IMR-90 (cell line): ENCODE measurements around the gene SNX30. TPM values are rescaled to one million over a fixed set of nuclear protein-coding genes. Genes with fewer than 3 reads are reported as not detected.

Experiments used
- ATAC-seq: fragments of 200-7000 bp; cut with Tn5 transposase; 2 replicates; pipeline ENCODE4 v1.9.1; 2020; ENCODE audit warnings: low read depth, mild to moderate bottlenecking, moderate library complexity
- BruUV-seq: library from RNA; stranded (reverse); fragments of 400-500 nt; replicated peaks from 2 replicates; lab custom pipeline; 2021; lab: Mats Ljungman, UMichigan
- CTCF ChIA-PET: fragments of 300-600 bp; formaldehyde crosslinking; extraction: SDS; loops from one replicate; lab custom pipeline; 2021; ENCODE audit warnings: antibody characterized with exemption; lab: Yijun Ruan, JAX
- POLR2A ChIA-PET: fragments of 300-600 bp; sonication (Branson Sonifier 250); formaldehyde crosslinking; loops from one replicate; lab custom pipeline; 2022; ENCODE audit warnings: antibody characterized with exemption; ENCODE audit not compliant: unreplicated experiment; lab: Charles Lee
- DNase-seq: peaks from one replicate; pipeline ENCODE4 v3.0.0; 2013
- H2AFZ ChIP-seq: replicated peaks from 2 replicates; pipeline ENCODE3; 2013; ENCODE audit warnings: low read length, mild to moderate bottlenecking; ENCODE audit not compliant: poor library complexity
- H2AK5ac ChIP-seq: 2 replicates; pipeline ENCODE4 v1.6.1; 2013; ENCODE audit warnings: low read depth, low read length, inconsistent platforms
- H2AK9ac ChIP-seq: replicated peaks from 2 replicates; pipeline ENCODE3; 2013; ENCODE audit warnings: mild to moderate bottlenecking, low read depth, low read length, moderate library complexity; ENCODE audit not compliant: poor library complexity
- H2BK120ac ChIP-seq: 2 replicates; pipeline ENCODE4 v1.6.1; 2013; ENCODE audit warnings: low read depth, low read length, inconsistent platforms
- H2BK15ac ChIP-seq: 3 replicates; pipeline ENCODE4 v1.6.1; 2013; ENCODE audit warnings: low read depth, low read length, inconsistent platforms
- H2BK20ac ChIP-seq: 2 replicates; pipeline ENCODE4 v1.6.1; 2013; ENCODE audit warnings: low read depth, mild to moderate bottlenecking, inconsistent platforms, low read length, moderate library complexity
- H2BK5ac ChIP-seq: 2 replicates; pipeline ENCODE4 v1.6.1; 2013; ENCODE audit warnings: mild to moderate bottlenecking, low read depth, low read length, inconsistent platforms; ENCODE audit not compliant: poor library complexity, severe bottlenecking
- H3K14ac ChIP-seq: replicated peaks from 2 replicates; pipeline ENCODE4 v1.6.1; 2013; ENCODE audit warnings: low read depth, low read length, inconsistent platforms
- H3K18ac ChIP-seq: 2 replicates; pipeline ENCODE4 v1.6.1; 2013; ENCODE audit warnings: low read depth, low read length, control low read depth
- H3K23ac ChIP-seq: 2 replicates; pipeline ENCODE4 v1.6.1; 2013; ENCODE audit warnings: low read depth, low read length, inconsistent platforms
- H3K27ac ChIP-seq: 2 replicates; pipeline ENCODE4 v1.5.1; 2013; ENCODE audit warnings: mild to moderate bottlenecking, control low read depth, low read length; ENCODE audit not compliant: insufficient read depth
- H3K27me3 ChIP-seq: 2 replicates; pipeline ENCODE4 v1.6.1; 2013; ENCODE audit warnings: low read length; ENCODE audit not compliant: control insufficient read depth, insufficient read depth
- H3K36me3 ChIP-seq: 2 replicates; pipeline ENCODE4 v1.6.1; 2013; ENCODE audit warnings: low read length, mixed read lengths; ENCODE audit not compliant: control insufficient read depth, insufficient read depth
- H3K4ac ChIP-seq: 2 replicates; pipeline ENCODE4 v1.6.1; 2013; ENCODE audit warnings: low read depth, low read length, inconsistent platforms
- H3K4me1 ChIP-seq: 2 replicates; pipeline ENCODE4 v1.6.1; 2013; ENCODE audit warnings: low read length, mixed read lengths; ENCODE audit not compliant: control insufficient read depth, insufficient read depth
- H3K4me2 ChIP-seq: 2 replicates; pipeline ENCODE4 v1.6.1; 2013; ENCODE audit warnings: low read depth, mild to moderate bottlenecking, control low read depth, low read length, moderate library complexity
- H3K4me3 ChIP-seq: 2 replicates; pipeline ENCODE4 v1.5.1; 2013; ENCODE audit warnings: low read depth, mild to moderate bottlenecking, control low read depth, low read length, moderate library complexity; ENCODE audit not compliant: insufficient read depth
- H3K56ac ChIP-seq: 2 replicates; pipeline ENCODE4 v1.6.1; 2013; ENCODE audit warnings: low read length, inconsistent platforms; ENCODE audit not compliant: insufficient read depth; ENCODE audit errors: extremely low read depth
- H3K79me1 ChIP-seq, 2 experiments: 2 replicates each; pipeline ENCODE4 v1.6.1; 2013; ENCODE audit warnings: low read length in 2 of 2, inconsistent platforms in 1 of 2, low read depth in 1 of 2
- H3K9ac ChIP-seq: 2 replicates; pipeline ENCODE4 v1.6.1; 2013; ENCODE audit warnings: low read depth, low read length, control low read depth
- H3K9me1 ChIP-seq: 2 replicates; pipeline ENCODE4 v1.6.1; 2013; ENCODE audit warnings: low read length, inconsistent platforms; ENCODE audit not compliant: insufficient read depth
- H3K9me3 ChIP-seq: 2 replicates; pipeline ENCODE4 v1.6.1; 2013; ENCODE audit warnings: low read length; ENCODE audit not compliant: control insufficient read depth, insufficient read depth
- H4K20me1 ChIP-seq: 2 replicates; pipeline ENCODE4 v1.6.1; 2013; ENCODE audit warnings: low read length, inconsistent platforms; ENCODE audit not compliant: insufficient read depth
- H4K5ac ChIP-seq: 2 replicates; pipeline ENCODE4 v1.6.1; 2013; ENCODE audit warnings: mild to moderate bottlenecking, low read depth, low read length, control low read depth
- H4K8ac ChIP-seq, 2 experiments: 2 replicates each; pipeline ENCODE4 v1.6.1; 2013; ENCODE audit warnings: low read depth in 2 of 2, low read length in 2 of 2, control low read depth in 1 of 2, inconsistent platforms in 1 of 2
- H4K91ac ChIP-seq: 2 replicates; pipeline ENCODE4 v1.6.1; 2013; ENCODE audit warnings: low read depth, low read length, inconsistent platforms; ENCODE audit not compliant: insufficient read depth
- CEBPB ChIP-seq: IDR thresholded peaks from 2 replicates; pipeline ENCODE4 v1.6.1; 2012; ENCODE audit warnings: low read depth, low read length, improper control_type of control experiment
- CHD1 ChIP-seq: IDR thresholded peaks from 2 replicates; pipeline ENCODE4 v1.6.1; 2012; ENCODE audit warnings: low read depth, low read length, improper control_type of control experiment
- MAFK ChIP-seq: IDR thresholded peaks from 2 replicates; pipeline ENCODE4 v1.6.1; 2012; ENCODE audit warnings: low read depth, low read length, improper control_type of control experiment
- MAZ ChIP-seq: IDR thresholded peaks from 2 replicates; pipeline ENCODE4 v1.6.1; 2012; ENCODE audit warnings: low read depth, mild to moderate bottlenecking, low read length, improper control_type of control experiment, moderate library complexity, borderline replicate concordance
- MXI1 ChIP-seq: IDR thresholded peaks from 2 replicates; pipeline ENCODE4 v1.6.1; 2012; ENCODE audit warnings: low read depth, mild to moderate bottlenecking, low read length, moderate library complexity, borderline replicate concordance
- NFE2L2 ChIP-seq: fragments of 150-350 bp; IDR thresholded peaks from 2 replicates; pipeline ENCODE4 v1.6.1; 2016; ENCODE audit warnings: low read depth, mild to moderate bottlenecking, low read length
- POLR2A ChIP-seq: IDR thresholded peaks from 2 replicates; pipeline ENCODE4 v1.6.1; 2012; ENCODE audit warnings: mild to moderate bottlenecking, low read depth, low read length
- RCOR1 ChIP-seq: IDR thresholded peaks from 2 replicates; pipeline ENCODE4 v1.6.1; 2012; ENCODE audit warnings: mild to moderate bottlenecking, low read length, improper control_type of control experiment; ENCODE audit not compliant: insufficient replicate concordance
- RFX5 ChIP-seq: IDR thresholded peaks from 2 replicates; pipeline ENCODE4 v1.8.0; 2012; ENCODE audit warnings: low read depth, mild to moderate bottlenecking, low read length, moderate library complexity
- SMC3 ChIP-seq: fragments of 150-350 bp; IDR thresholded peaks from 2 replicates; pipeline ENCODE4 v1.6.1; 2016; ENCODE audit warnings: low read depth, mild to moderate bottlenecking, antibody characterized with exemption, low read length, moderate library complexity
- WGBS, 2 experiments: methylation state at CpG; one replicate each; pipeline versions ENCODE4 v1.1.5 to v1.1.7; 2013; ENCODE audit warnings: missing lambda C conversion rate in 2 of 2; ENCODE audit not compliant: insufficient read length in 1 of 2; ENCODE audit errors: extremely low coverage in 2 of 2; 5-methylcytosine and 5-hydroxymethylcytosine counted together
- dilution Hi-C: fragments of 300-500 bp; cut with HindIII; formaldehyde crosslinking; loops from one replicate; pipeline ENCODE4 v1.14.3; 2018; ENCODE audit warnings: low sequenced_read_pairs; ENCODE audit not compliant: unreplicated experiment
- in situ Hi-C: fragments of 300-500 bp; cut with MboI; formaldehyde crosslinking; loops from 3 replicates; pipeline ENCODE4 v1.14.3; 2019; ENCODE audit warnings: low sequenced_read_pairs, inconsistent platforms, mixed read lengths
- intact Hi-C: fragments of 100-400 bp; cut with micrococcal nuclease; formaldehyde crosslinking; loops from 2 replicates; pipeline ENCODE4 v1.10.0; 2022
- polyA plus RNA-seq, 3 experiments: library from polyadenylated mRNA; depleted of rRNA; stranded (reverse); fragments of >200 nt; gene quantifications; 2 replicates each; pipeline ENCODE4 v1.2.3, GENCODE V29; 2012; ENCODE audit warnings: low replicate concordance in 1 of 3
- total RNA-seq: library from RNA; depleted of rRNA; stranded (reverse); fragments of >200 nt; gene quantifications from 2 replicates; pipeline ENCODE4 v1.2.3, GENCODE V29; 2012
- TF ChIP-seq, protein P1 (sequence below): fragments of 150-350 bp; IDR thresholded peaks from 2 replicates; pipeline ENCODE4 v1.6.1; 2016; ENCODE audit warnings: low read depth, mild to moderate bottlenecking, low read length, moderate library complexity, borderline replicate concordance
- TF ChIP-seq, protein P2 (sequence below): conservative IDR thresholded peaks from 2 replicates; pipeline ENCODE4 v1.5.1; 2012; ENCODE audit warnings: mild to moderate bottlenecking, low read depth, low read length, improper control_type of control experiment

SNX30 gene
- total and polyA plus RNA-seq, 2 of the 4 experiments (the other 2 are of a cell fraction), result 8.0 to 18.8 TPM

DNA sequence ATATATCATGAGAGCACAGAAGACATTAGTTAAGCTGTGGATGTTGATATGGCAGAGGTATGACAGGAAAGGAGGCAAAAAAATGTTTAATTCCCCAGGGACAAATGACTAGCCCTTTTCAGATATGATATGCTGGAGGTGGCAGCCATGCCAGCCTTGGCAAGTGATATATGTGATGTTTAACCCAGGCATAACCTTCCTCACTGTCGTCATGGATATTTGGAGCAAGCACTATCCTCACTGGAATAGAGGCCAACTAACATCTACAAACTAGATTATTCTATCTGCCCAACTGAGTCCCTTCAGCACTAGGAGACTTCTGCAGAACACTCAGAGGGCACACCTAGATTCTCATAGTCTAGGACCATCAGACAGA lies 167.4 kb downstream of the SNX30 start:
- Histone ChIP-seq H4K91ac (no peak overlapping the region), H2AK5ac (no peak overlapping the region), H3K18ac (no peak overlapping the region), H3K36me3 (no peaks in the 10 kb centered on the region), H4K8ac (no peak overlapping the region), H2BK120ac (no peak overlapping the region), H4K20me1 (no peaks in the 10 kb centered on the region), H3K56ac (no peak overlapping the region), H3K27me3 (peaks cover 37% of the 10 kb centered on the region), H4K5ac (no peak overlapping the region), H2BK15ac (no peak overlapping the region), H2AFZ (no peak overlapping the region), H3K23ac (no peak overlapping the region), H3K9ac (no peak overlapping the region), H3K27ac (no peak overlapping the region), H3K79me1 (no peaks in the 10 kb centered on the region), H2BK20ac (no peak overlapping the region), H3K9me1 (no peaks in the 10 kb centered on the region), H2BK5ac (no peak overlapping the region), H3K9me3 (no peaks in the 10 kb centered on the region), H3K4ac (no peak overlapping the region), H2AK9ac (no peak overlapping the region), H3K14ac (no peak overlapping the region), H3K4me1 (no peaks in the 10 kb centered on the region), H3K4me3 (no peak overlapping the region), H3K4me2 (no peak overlapping the region)
- no peak for DNase-seq
- WGBS, 2 experiments, result no CpG with 5 or more reads among the region's 1 CpG
- BruUV-seq, result no TSS peak
- in situ Hi-C loops, result no loop called here
- no peak for ATAC-seq
- intact Hi-C loops, result loop anchor here (5.0 kb wide), 1 partner anchor 739 kb away; no protein-coding TSS in a partner anchor
- POLR2A ChIA-PET, result no interaction called here
- dilution Hi-C loops, result no loop called here
- TF ChIP-seq, protein P1, sequence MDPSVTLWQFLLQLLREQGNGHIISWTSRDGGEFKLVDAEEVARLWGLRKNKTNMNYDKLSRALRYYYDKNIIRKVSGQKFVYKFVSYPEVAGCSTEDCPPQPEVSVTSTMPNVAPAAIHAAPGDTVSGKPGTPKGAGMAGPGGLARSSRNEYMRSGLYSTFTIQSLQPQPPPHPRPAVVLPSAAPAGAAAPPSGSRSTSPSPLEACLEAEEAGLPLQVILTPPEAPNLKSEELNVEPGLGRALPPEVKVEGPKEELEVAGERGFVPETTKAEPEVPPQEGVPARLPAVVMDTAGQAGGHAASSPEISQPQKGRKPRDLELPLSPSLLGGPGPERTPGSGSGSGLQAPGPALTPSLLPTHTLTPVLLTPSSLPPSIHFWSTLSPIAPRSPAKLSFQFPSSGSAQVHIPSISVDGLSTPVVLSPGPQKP, result no peak
- TF ChIP-seq POLR2A (no peak), MAFK (no peak), CEBPB (no peak), NFE2L2 (no peak), CHD1 (no peak), SMC3 (no peak), RCOR1 (no peak), MXI1 (no peak), RFX5 (no peak), MAZ (no peak)
- TF ChIP-seq, protein P2, sequence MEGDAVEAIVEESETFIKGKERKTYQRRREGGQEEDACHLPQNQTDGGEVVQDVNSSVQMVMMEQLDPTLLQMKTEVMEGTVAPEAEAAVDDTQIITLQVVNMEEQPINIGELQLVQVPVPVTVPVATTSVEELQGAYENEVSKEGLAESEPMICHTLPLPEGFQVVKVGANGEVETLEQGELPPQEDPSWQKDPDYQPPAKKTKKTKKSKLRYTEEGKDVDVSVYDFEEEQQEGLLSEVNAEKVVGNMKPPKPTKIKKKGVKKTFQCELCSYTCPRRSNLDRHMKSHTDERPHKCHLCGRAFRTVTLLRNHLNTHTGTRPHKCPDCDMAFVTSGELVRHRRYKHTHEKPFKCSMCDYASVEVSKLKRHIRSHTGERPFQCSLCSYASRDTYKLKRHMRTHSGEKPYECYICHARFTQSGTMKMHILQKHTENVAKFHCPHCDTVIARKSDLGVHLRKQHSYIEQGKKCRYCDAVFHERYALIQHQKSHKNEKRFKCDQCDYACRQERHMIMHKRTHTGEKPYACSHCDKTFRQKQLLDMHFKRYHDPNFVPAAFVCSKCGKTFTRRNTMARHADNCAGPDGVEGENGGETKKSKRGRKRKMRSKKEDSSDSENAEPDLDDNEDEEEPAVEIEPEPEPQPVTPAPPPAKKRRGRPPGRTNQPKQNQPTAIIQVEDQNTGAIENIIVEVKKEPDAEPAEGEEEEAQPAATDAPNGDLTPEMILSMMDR, result no peak
- CTCF ChIA-PET, result no interaction called here
